Measurements from ENCODE around the gene HOXA7.

HOXA7 gene

GRCh38 chr7:27163288-27164044, 7.0 kb upstream of the HOXA7 start:
- ATAC-seq (ENCODE audit: insufficient read depth, low read depth), result no peak
- no peak overlapping the region for H3K9ac ChIP-seq (ENCODE audit: low read depth, low read length)

GRCh38 chr7:27162561-27163287, 6.2 kb upstream of the HOXA7 start:
- H3K27ac ChIP-seq (ENCODE audit: low read length), result no peak overlapping the region
- H3K4me2 ChIP-seq (ENCODE audit: insufficient read depth, low read length), result no peak overlapping the region
- TF ChIP-seq CTCF (IDR thresholded peaks at IDR 0.05; ENCODE audit: borderline replicate concordance, extremely low read depth, low read length, poor library complexity, severe bottlenecking) (no peak), EZH2 (IDR thresholded peaks at IDR 0.05; ENCODE audit: borderline replicate concordance, low read depth, low read length, severe bottlenecking) (no peak)
- no peak overlapping the region for H2AFZ ChIP-seq (ENCODE audit: low read depth, low read length)
- ATAC-seq (ENCODE audit: insufficient read depth, low read depth) (no peak), DNase-seq (no peak)
- H3K36me3 ChIP-seq (ENCODE audit: insufficient read depth, low read length), result no peaks in the 10 kb centered on the region
- H3K79me2 ChIP-seq (ENCODE audit: insufficient read depth, low read length), result no peaks in the 10 kb centered on the region
- no peak overlapping the region for H3K9ac ChIP-seq (ENCODE audit: low read depth, low read length)
- no peak overlapping the region for H3K4me3 ChIP-seq (ENCODE audit: low read depth in 1 of 2, low read length in 2 of 2)
- no peaks in the 10 kb centered on the region for H4K20me1 ChIP-seq (ENCODE audit: insufficient read depth, low read length)
- H3K9me3 ChIP-seq (ENCODE audit: insufficient read depth, low read length, severe bottlenecking), result no peaks in the 10 kb centered on the region
- peaks cover 15% of the 10 kb centered on the region for H3K4me1 ChIP-seq (ENCODE audit: insufficient read depth, low read length)
- no peaks in the 10 kb centered on the region for H3K27me3 ChIP-seq (ENCODE audit: insufficient read depth, low read length, poor library complexity)

More at GRCh38 chr7:27163288-27164044, 7.0 kb upstream of the HOXA7 start:
- no peaks in the 10 kb centered on the region for H4K20me1 ChIP-seq (ENCODE audit: insufficient read depth, low read length)
- no peaks in the 10 kb centered on the region for H3K27me3 ChIP-seq (ENCODE audit: insufficient read depth, low read length, poor library complexity)
- H3K79me2 ChIP-seq (ENCODE audit: insufficient read depth, low read length), result no peaks in the 10 kb centered on the region
- H2AFZ ChIP-seq (ENCODE audit: low read depth, low read length), result peak overlapping the region; percentile 16; the same call in 1 of the 2 replicates
- no peaks in the 10 kb centered on the region for H3K36me3 ChIP-seq (ENCODE audit: insufficient read depth, low read length)
- no peak overlapping the region for H3K4me3 ChIP-seq (ENCODE audit: low read depth in 1 of 2, low read length in 2 of 2)
- DNase-seq, result no peak
- H3K4me1 ChIP-seq (ENCODE audit: insufficient read depth, low read length), result peaks cover 15% of the 10 kb centered on the region
- no peak for TF ChIP-seq CTCF (IDR thresholded peaks at IDR 0.05; ENCODE audit: borderline replicate concordance, extremely low read depth, low read length, poor library complexity, severe bottlenecking)
- no peak for TF ChIP-seq EZH2 (IDR thresholded peaks at IDR 0.05; ENCODE audit: borderline replicate concordance, low read depth, low read length, severe bottlenecking)
- H3K9me3 ChIP-seq (ENCODE audit: insufficient read depth, low read length, severe bottlenecking), result no peaks in the 10 kb centered on the region
- no peak overlapping the region for H3K4me2 ChIP-seq (ENCODE audit: insufficient read depth, low read length)
- no peak overlapping the region for H3K27ac ChIP-seq (ENCODE audit: low read length)

- ATAC-seq (ENCODE audit: insufficient read depth, low read depth), result no peak
- H2AFZ ChIP-seq (ENCODE audit: low read depth, low read length), result peak overlapping the region; percentile 54; the same call in 1 of the 2 replicates
- H4K20me1 ChIP-seq (ENCODE audit: insufficient read depth, low read length), result no peaks in the 10 kb centered on the region
- no peaks in the 10 kb centered on the region for H3K27me3 ChIP-seq (ENCODE audit: insufficient read depth, low read length, poor library complexity)
- H3K79me2 ChIP-seq (ENCODE audit: insufficient read depth, low read length), result no peaks in the 10 kb centered on the region
- H3K27ac ChIP-seq (ENCODE audit: low read length), result no peak overlapping the region
- H3K4me2 ChIP-seq (ENCODE audit: insufficient read depth, low read length), result no peak overlapping the region
- TF ChIP-seq CTCF (IDR thresholded peaks at IDR 0.05; ENCODE audit: borderline replicate concordance, extremely low read depth, low read length, poor library complexity, severe bottlenecking) (no peak), EZH2 (IDR thresholded peaks at IDR 0.05; ENCODE audit: borderline replicate concordance, low read depth, low read length, severe bottlenecking) (no peak)
- no peaks in the 10 kb centered on the region for H3K9me3 ChIP-seq (ENCODE audit: insufficient read depth, low read length, severe bottlenecking)
- peaks cover 20% of the 10 kb centered on the region for H3K4me1 ChIP-seq (ENCODE audit: insufficient read depth, low read length)
- no peaks in the 10 kb centered on the region for H3K36me3 ChIP-seq (ENCODE audit: insufficient read depth, low read length)
- no peak overlapping the region for H3K4me3 ChIP-seq (ENCODE audit: low read depth in 1 of 2, low read length in 2 of 2)
- H3K9ac ChIP-seq (ENCODE audit: low read depth, low read length), result no peak overlapping the region
- no peak for DNase-seq
Measured at GRCh38 chr7:27161721-27162560, 5.5 kb upstream of the HOXA7 start.
